Measurements from ENCODE around the gene DNAI4.

GRCh38 chr1:66853379-66853778 is 71.3 kb downstream of the DNAI4 start:
- TF ChIP-seq POLR2AphosphoS5 (IDR thresholded peaks at IDR 0.05; ENCODE audit: low read depth, low read length) (no peak), TAF1 (IDR thresholded peaks at IDR 0.05; ENCODE audit: borderline replicate concordance, low read depth, low read length) (no peak), POLR2A (IDR thresholded peaks at IDR 0.05; ENCODE audit: low read depth, low read length) (no peak)

All from GM12892 (cell line).